SK-N-SH (cell line): ENCODE measurements around the gene TXNRD1. TPM values are rescaled to one million over a fixed set of nuclear protein-coding genes. Genes with fewer than 3 reads are reported as not detected.

Source experiments
- CTCF ChIA-PET: fragments of 300-600, 350-600 bp; formaldehyde crosslinking; extraction: SDS; loops from one replicate; lab custom pipeline; 2021; lab: Yijun Ruan, JAX
- POLR2A ChIA-PET: fragments of 350-600 bp; sonication (Branson Sonifier 250); formaldehyde crosslinking; extraction: SDS; loops from one replicate; lab custom pipeline; 2020; ENCODE audit warnings: antibody characterized with exemption, inconsistent platforms; lab: Yijun Ruan, JAX
- DNase-seq: peaks from one replicate; pipeline ENCODE4 v3.0.0; 2012
- H2AFZ ChIP-seq: fragments of 200-600 bp; sonication (generic); 2 replicates; pipeline ENCODE4 v1.8.1; 2016; ENCODE audit warnings: antibody characterized with exemption, mild to moderate bottlenecking, low read depth
- H3F3A ChIP-seq: fragments of 200-600 bp; sonication (generic); replicated peaks from 2 replicates; pipeline ENCODE3; 2016; ENCODE audit warnings: antibody characterized with exemption, mild to moderate bottlenecking; ENCODE audit not compliant: insufficient read depth
- H3K27ac ChIP-seq, 2 experiments: fragments of 200-500 bp in 1 of 2; fragments of 200-600 bp in 1 of 2; sonication (Bioruptor generic) in 1 of 2; sonication (generic), shearing (Covaris generic) in 1 of 2; 2 replicates each; pipeline versions ENCODE4 v1.5.1 to v1.6.1; 2014 to 2016; ENCODE audit warnings: low read depth in 2 of 2, inconsistent platforms in 1 of 2, low read length in 1 of 2, mild to moderate bottlenecking in 1 of 2, mixed read lengths in 1 of 2
- H3K27me3 ChIP-seq: fragments of 200-600 bp; sonication (generic), shearing (Covaris generic); 2 replicates; pipeline ENCODE4 v1.6.1; 2016; ENCODE audit warnings: mixed run types; ENCODE audit not compliant: insufficient read depth
- H3K36me3 ChIP-seq, 2 experiments: fragments of 200-500 bp in 1 of 2; fragments of 200-600 bp in 1 of 2; sonication (Bioruptor generic) in 1 of 2; sonication (generic) in 1 of 2; replicated peaks in 1 of 2; 2 replicates each; pipeline versions ENCODE3 to v1.5.1; 2014 to 2016; ENCODE audit warnings: low read length in 1 of 2, mild to moderate bottlenecking in 1 of 2; ENCODE audit not compliant: insufficient read depth in 2 of 2, control insufficient read depth in 1 of 2
- H3K4me1 ChIP-seq, 2 experiments: fragments of 200-500 bp in 1 of 2; fragments of 200-600 bp in 1 of 2; sonication (Bioruptor generic) in 1 of 2; sonication (generic), shearing (Covaris generic) in 1 of 2; 2 replicates each; pipeline versions ENCODE4 v1.5.1 to v1.6.1; 2014 to 2016; ENCODE audit warnings: low read depth in 1 of 2, low read length in 1 of 2, mixed run types in 1 of 2; ENCODE audit not compliant: insufficient read depth in 2 of 2, control insufficient read depth in 1 of 2
- H3K4me2 ChIP-seq: fragments of 200-600 bp; sonication (generic), shearing (Covaris generic); 2 replicates; pipeline ENCODE4 v1.6.1; 2017; ENCODE audit warnings: mixed run types
- H3K4me3 ChIP-seq, 2 experiments: fragments of 200-500 bp in 1 of 2; fragments of 200-600 bp in 1 of 2; sonication (Bioruptor generic) in 1 of 2; sonication (generic), shearing (Covaris generic) in 1 of 2; 2 replicates each; pipeline versions ENCODE4 v1.5.1 to v1.8.1; 2014 to 2016; ENCODE audit warnings: low read depth in 2 of 2, inconsistent platforms in 1 of 2, low read length in 1 of 2, mild to moderate bottlenecking in 1 of 2, mixed read lengths in 1 of 2, moderate library complexity in 1 of 2
- H3K79me2 ChIP-seq: fragments of 200-600 bp; sonication (generic); 2 replicates; pipeline ENCODE4 v1.8.1; 2017; ENCODE audit warnings: mild to moderate bottlenecking; ENCODE audit not compliant: insufficient read depth
- H3K9ac ChIP-seq: fragments of 200-600 bp; sonication (generic); 2 replicates; pipeline ENCODE4 v1.6.1; 2017; ENCODE audit warnings: mixed run types
- H3K9me2 ChIP-seq: fragments of 200-600 bp; sonication (generic); 2 replicates; pipeline ENCODE4 v1.6.1; 2017; ENCODE audit warnings: mixed run types
- H3K9me3 ChIP-seq: fragments of 200-600 bp; sonication (generic); 2 replicates; pipeline ENCODE4 v1.6.1; 2017; ENCODE audit warnings: mixed run types, mild to moderate bottlenecking, moderate library complexity
- H4K20me1 ChIP-seq: fragments of 200-600 bp; sonication (generic); 2 replicates; pipeline ENCODE4 v1.6.1; 2017; ENCODE audit warnings: mild to moderate bottlenecking, mixed run types; ENCODE audit not compliant: insufficient read depth
- CHD2 ChIP-seq: fragments of 150-350 bp; IDR thresholded peaks from 2 replicates; pipeline ENCODE4 v1.6.1; 2018; ENCODE audit warnings: low read length; ENCODE audit not compliant: partially characterized antibody
- ELF1 ChIP-seq: IDR thresholded peaks from 2 replicates; pipeline ENCODE4 v1.4.0; 2012
- EP300 ChIP-seq, 2 experiments: IDR thresholded peaks; 2 replicates each; pipeline versions ENCODE4 v1.4.0 to v1.6.1; 2012; ENCODE audit warnings: borderline replicate concordance in 1 of 2, low read depth in 1 of 2, low read length in 1 of 2
- EZH2phosphoT487 ChIP-seq: fragments of 200-600 bp; sonication (generic); IDR thresholded peaks from 2 replicates; pipeline ENCODE4 v1.6.1; 2017; ENCODE audit warnings: low read depth, mixed run types, mild to moderate bottlenecking, antibody characterized with exemption, moderate library complexity, borderline replicate concordance
- FOSL2 ChIP-seq: IDR thresholded peaks from 2 replicates; pipeline ENCODE4 v1.4.0; 2012; ENCODE audit warnings: low read depth, mild to moderate bottlenecking, moderate library complexity, borderline replicate concordance
- FOXJ3 ChIP-seq: sonication (generic); formaldehyde crosslinking; IDR thresholded peaks from 2 replicates; pipeline ENCODE4 v1.5.1; 2020; ENCODE audit warnings: mild to moderate bottlenecking, missing genetic modification reagents
- FOXM1 ChIP-seq: IDR thresholded peaks from 2 replicates; pipeline ENCODE4 v1.4.0; 2012; ENCODE audit warnings: low read depth, mild to moderate bottlenecking
- GABPA ChIP-seq: IDR thresholded peaks from 2 replicates; pipeline ENCODE4 v1.4.0; 2012; ENCODE audit warnings: low read depth, mild to moderate bottlenecking
- MEF2A ChIP-seq: IDR thresholded peaks from 2 replicates; pipeline ENCODE4 v1.4.0; 2012; ENCODE audit warnings: low read depth, borderline replicate concordance
- NFIC ChIP-seq: IDR thresholded peaks from 2 replicates; pipeline ENCODE4 v1.4.0; 2012; ENCODE audit warnings: borderline replicate concordance
- RAD21 ChIP-seq: IDR thresholded peaks from 2 replicates; pipeline ENCODE4 v1.6.1; 2012; ENCODE audit warnings: mild to moderate bottlenecking, low read length
- RCOR1 ChIP-seq: fragments of 150-350 bp; IDR thresholded peaks from 2 replicates; pipeline ENCODE4 v1.6.1; 2017; ENCODE audit warnings: antibody characterized with exemption, low read length
- RFX5 ChIP-seq: IDR thresholded peaks from 2 replicates; pipeline ENCODE4 v1.6.1; 2012; ENCODE audit warnings: mild to moderate bottlenecking, improper control_type of control experiment, low read length
- SIN3A ChIP-seq: IDR thresholded peaks from 2 replicates; pipeline ENCODE4 v1.6.1; 2012; ENCODE audit warnings: low read depth, mild to moderate bottlenecking, low read length, moderate library complexity, borderline replicate concordance
- TAF1 ChIP-seq: IDR thresholded peaks from 2 replicates; pipeline ENCODE4 v1.6.1; 2012; ENCODE audit warnings: low read depth, mild to moderate bottlenecking, low read length, moderate library complexity, borderline replicate concordance
- WGBS: methylation state at CpG from one replicate; pipeline ENCODE4 v1.1.6; 2017; ENCODE audit warnings: low lambda C conversion rate; 5-methylcytosine and 5-hydroxymethylcytosine counted together
- polyA plus RNA-seq, 3 experiments: library from polyadenylated mRNA; depleted of rRNA; stranded (reverse); fragments of >200 nt; gene quantifications; 2 replicates each; pipeline ENCODE4 v1.2.3, GENCODE V29; 2012
- TF ChIP-seq, protein P1 (sequence below): IDR thresholded peaks from 2 replicates; pipeline ENCODE4 v1.4.0; 2012; ENCODE audit warnings: low read depth, borderline replicate concordance
- TF ChIP-seq, protein P2 (sequence below): fragments of 200-600 bp; sonication (generic); IDR thresholded peaks from 2 replicates; pipeline ENCODE4 v1.6.1; 2017; ENCODE audit warnings: antibody characterized with exemption, mild to moderate bottlenecking, moderate library complexity
- TF ChIP-seq, protein P3 (sequence below): IDR thresholded peaks from 2 replicates; pipeline ENCODE4; 2012

TXNRD1 gene
- polyA plus RNA-seq, 1 of the 3 experiments (the other 2 are of a cell fraction) = 143 TPM

DNA sequence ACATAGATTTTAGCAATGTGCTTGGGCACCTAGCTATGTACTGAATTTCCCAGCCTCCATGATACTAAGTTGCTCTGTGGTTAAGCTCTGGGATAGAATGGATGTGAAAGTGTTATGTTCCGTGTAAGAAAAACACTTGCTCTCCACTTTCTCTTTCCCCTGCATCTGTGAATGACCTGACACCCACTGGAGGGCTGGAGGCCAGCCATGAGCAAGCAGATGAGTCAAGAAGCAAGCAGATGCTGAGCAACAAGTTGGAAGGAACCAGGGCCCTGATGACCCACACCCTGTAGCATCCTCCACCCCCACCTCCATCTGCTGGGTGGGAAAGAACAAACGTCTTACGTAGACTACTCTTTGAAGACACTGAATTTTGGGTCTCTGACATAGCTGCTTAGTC, 144.6 kb downstream of the TXNRD1 start (continued):
- TF ChIP-seq, protein P1, sequence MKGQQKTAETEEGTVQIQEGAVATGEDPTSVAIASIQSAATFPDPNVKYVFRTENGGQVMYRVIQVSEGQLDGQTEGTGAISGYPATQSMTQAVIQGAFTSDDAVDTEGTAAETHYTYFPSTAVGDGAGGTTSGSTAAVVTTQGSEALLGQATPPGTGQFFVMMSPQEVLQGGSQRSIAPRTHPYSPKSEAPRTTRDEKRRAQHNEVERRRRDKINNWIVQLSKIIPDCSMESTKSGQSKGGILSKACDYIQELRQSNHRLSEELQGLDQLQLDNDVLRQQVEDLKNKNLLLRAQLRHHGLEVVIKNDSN = no peak
- no peak for TF ChIP-seq NFIC
- TF ChIP-seq, all 33 proteins: peak for 0

DNA sequence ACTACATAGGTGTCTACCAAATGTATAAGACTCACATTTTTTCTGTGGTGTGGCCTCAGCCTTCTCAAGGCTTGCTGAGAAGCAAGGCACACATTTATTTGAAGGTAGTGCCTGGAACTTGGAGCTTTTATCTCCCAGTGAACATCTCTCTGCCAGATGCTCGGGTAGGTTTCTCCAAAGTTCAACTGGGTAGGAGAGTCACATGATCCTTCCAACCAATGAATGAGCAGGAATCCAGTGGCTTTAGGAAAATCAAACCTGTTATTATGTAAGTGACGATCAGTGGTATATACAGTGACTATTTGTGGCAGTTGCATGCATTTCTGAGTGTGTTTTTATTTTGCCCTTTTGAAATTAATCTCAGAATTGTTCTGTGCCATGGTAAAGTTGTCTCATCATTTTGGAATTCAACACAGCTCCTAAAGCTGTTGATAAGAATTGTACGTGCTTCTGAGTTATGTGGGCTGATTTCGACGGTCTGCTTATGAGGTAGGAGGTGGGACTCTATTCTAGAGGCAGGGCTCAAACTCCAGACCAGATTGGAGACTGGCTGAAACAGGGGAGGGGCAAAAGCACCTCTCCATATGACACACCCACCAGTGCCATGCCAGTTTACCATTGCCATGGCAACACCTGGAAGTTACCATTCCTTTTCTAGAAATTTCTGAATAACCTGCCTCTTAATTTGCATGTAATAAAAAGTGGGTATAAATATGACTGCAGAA, 145.6 kb downstream of the TXNRD1 start:
- CTCF ChIA-PET = interaction anchor here (1.3 to 3.1 kb wide), 3 partner anchors 21 to 692 kb away, joined by 3 to 9 read pairs (median 5); no protein-coding TSS in a partner anchor
- 72% methylated on average over 5 of the region's 5 CpGs for WGBS

More for the DNA sequence above, 145.6 kb downstream of the TXNRD1 start:
- no peak overlapping the region for H2AFZ ChIP-seq
- no peaks in the 10 kb centered on the region for H3K9me2 ChIP-seq
- no peaks in the 10 kb centered on the region for H3K27me3 ChIP-seq
- H3K9me3 ChIP-seq = no peaks in the 10 kb centered on the region
- no peaks in the 10 kb centered on the region for H4K20me1 ChIP-seq
- H3K4me3 ChIP-seq = no peak overlapping the region
- no peak for DNase-seq
- no peaks in the 10 kb centered on the region for H3K79me2 ChIP-seq
- H3K36me3 ChIP-seq = no peaks in the 10 kb centered on the region
- POLR2A ChIA-PET = no interaction called here
- no peak overlapping the region for H3K9ac ChIP-seq
- no peak overlapping the region for H3K27ac ChIP-seq
- no peaks in the 10 kb centered on the region for H3K4me1 ChIP-seq
- no peak overlapping the region for H3K4me2 ChIP-seq
- TF ChIP-seq NFIC = no peak
- TF ChIP-seq, protein P2, sequence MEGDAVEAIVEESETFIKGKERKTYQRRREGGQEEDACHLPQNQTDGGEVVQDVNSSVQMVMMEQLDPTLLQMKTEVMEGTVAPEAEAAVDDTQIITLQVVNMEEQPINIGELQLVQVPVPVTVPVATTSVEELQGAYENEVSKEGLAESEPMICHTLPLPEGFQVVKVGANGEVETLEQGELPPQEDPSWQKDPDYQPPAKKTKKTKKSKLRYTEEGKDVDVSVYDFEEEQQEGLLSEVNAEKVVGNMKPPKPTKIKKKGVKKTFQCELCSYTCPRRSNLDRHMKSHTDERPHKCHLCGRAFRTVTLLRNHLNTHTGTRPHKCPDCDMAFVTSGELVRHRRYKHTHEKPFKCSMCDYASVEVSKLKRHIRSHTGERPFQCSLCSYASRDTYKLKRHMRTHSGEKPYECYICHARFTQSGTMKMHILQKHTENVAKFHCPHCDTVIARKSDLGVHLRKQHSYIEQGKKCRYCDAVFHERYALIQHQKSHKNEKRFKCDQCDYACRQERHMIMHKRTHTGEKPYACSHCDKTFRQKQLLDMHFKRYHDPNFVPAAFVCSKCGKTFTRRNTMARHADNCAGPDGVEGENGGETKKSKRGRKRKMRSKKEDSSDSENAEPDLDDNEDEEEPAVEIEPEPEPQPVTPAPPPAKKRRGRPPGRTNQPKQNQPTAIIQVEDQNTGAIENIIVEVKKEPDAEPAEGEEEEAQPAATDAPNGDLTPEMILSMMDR = no peak
- no peak for TF ChIP-seq CHD2
- no peak for TF ChIP-seq FOXM1
- no peak for TF ChIP-seq EP300 (IDR thresholded peaks at IDR 0.05; ENCODE audit: borderline replicate concordance in 1 of 2, low read depth in 1 of 2, low read length in 1 of 2)
- no peak for TF ChIP-seq SIN3A
- no peak for TF ChIP-seq RFX5
- TF ChIP-seq FOXJ3 (CRISPR knock-in tag) = no peak
- TF ChIP-seq ELF1 = no peak
- no peak for TF ChIP-seq TAF1
- no peak for TF ChIP-seq RCOR1
- TF ChIP-seq, protein P3, sequence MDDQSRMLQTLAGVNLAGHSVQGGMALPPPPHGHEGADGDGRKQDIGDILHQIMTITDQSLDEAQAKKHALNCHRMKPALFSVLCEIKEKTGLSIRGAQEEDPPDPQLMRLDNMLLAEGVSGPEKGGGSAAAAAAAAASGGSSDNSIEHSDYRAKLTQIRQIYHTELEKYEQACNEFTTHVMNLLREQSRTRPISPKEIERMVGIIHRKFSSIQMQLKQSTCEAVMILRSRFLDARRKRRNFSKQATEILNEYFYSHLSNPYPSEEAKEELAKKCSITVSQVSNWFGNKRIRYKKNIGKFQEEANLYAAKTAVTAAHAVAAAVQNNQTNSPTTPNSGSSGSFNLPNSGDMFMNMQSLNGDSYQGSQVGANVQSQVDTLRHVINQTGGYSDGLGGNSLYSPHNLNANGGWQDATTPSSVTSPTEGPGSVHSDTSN = no peak
- TF ChIP-seq GABPA = no peak
- no peak for TF ChIP-seq RAD21
- TF ChIP-seq MEF2A = no peak
- no peak for TF ChIP-seq EZH2phosphoT487
- no peak for TF ChIP-seq FOSL2
- H3F3A ChIP-seq = peaks cover 3% of the 10 kb centered on the region
